ENCODE measurements around the gene RNF11. TPM values are rescaled to one million over a fixed set of nuclear protein-coding genes. Genes with fewer than 3 reads are reported as not detected.

The RNF11 gene
- total RNA-seq, 2 donors from 2014 or later, result 87.2 to 103 TPM

DNA sequence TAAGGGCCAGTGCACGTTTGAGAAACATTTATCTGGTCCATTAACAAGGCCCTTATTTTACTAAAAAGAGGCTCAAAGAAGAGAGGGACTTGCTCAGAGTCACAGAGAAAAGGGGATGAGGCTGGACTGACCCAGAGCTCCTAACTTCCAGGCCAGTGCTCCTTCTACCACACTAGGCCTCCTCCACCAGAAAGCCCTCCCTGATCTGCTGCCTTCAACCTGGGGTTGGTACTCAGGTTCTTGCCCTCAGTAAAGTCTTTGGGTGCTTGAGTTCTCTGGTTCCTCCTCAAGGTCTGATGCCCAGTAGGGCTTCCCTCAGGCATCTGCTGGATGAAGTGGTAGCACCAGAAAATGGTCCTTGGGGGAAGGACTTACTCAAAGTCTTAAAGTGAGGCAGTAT, 68.3 kb downstream of the RNF11 start:
- H3K9me3 ChIP-seq, result no peaks in the 10 kb centered on the region
- no peaks in the 10 kb centered on the region for H3K36me3 ChIP-seq
- no peak overlapping the region for H3K4me3 ChIP-seq
- TF ChIP-seq, protein P1, sequence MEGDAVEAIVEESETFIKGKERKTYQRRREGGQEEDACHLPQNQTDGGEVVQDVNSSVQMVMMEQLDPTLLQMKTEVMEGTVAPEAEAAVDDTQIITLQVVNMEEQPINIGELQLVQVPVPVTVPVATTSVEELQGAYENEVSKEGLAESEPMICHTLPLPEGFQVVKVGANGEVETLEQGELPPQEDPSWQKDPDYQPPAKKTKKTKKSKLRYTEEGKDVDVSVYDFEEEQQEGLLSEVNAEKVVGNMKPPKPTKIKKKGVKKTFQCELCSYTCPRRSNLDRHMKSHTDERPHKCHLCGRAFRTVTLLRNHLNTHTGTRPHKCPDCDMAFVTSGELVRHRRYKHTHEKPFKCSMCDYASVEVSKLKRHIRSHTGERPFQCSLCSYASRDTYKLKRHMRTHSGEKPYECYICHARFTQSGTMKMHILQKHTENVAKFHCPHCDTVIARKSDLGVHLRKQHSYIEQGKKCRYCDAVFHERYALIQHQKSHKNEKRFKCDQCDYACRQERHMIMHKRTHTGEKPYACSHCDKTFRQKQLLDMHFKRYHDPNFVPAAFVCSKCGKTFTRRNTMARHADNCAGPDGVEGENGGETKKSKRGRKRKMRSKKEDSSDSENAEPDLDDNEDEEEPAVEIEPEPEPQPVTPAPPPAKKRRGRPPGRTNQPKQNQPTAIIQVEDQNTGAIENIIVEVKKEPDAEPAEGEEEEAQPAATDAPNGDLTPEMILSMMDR (IDR thresholded peaks at IDR 0.05), result no peak
- no peaks in the 10 kb centered on the region for H3K4me1 ChIP-seq
- DNase-seq (ENCODE audit: low spot score), result no peak
- H3K27me3 ChIP-seq, result no peaks in the 10 kb centered on the region
- H3K27ac ChIP-seq, result no peak overlapping the region

DNA sequence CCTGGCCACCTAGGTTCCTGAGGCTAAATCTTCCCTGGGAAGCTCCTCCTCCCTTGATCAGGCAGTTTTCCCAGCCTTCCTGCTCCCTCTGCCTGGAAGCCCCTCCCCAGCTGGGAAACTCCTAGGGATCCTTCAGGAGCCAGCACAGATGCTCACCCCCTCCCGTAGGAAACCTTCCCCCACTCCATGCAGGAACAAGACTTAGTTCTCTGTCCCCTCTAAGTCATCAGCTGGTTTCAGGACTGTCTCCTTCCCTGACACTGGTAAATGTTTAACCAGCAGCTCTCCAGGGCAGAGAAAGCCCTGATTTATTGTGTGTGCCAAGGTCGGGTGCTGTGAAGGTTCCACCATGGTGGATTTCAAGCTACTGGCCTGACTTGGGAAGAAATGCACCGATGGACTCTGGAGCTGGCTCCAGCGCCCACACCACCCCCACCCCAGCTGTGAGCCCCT, 69.3 kb downstream of the RNF11 start:
- DNase-seq (ENCODE audit: low spot score), result no peak
- H3K9me3 ChIP-seq, result no peaks in the 10 kb centered on the region
- no peak overlapping the region for H3K4me3 ChIP-seq
- H3K27me3 ChIP-seq, result no peaks in the 10 kb centered on the region
- no peak overlapping the region for H3K27ac ChIP-seq
- TF ChIP-seq, protein P1 (IDR thresholded peaks at IDR 0.05), result no peak
- H3K4me1 ChIP-seq, result no peaks in the 10 kb centered on the region
- H3K36me3 ChIP-seq, result no peaks in the 10 kb centered on the region

DNA sequence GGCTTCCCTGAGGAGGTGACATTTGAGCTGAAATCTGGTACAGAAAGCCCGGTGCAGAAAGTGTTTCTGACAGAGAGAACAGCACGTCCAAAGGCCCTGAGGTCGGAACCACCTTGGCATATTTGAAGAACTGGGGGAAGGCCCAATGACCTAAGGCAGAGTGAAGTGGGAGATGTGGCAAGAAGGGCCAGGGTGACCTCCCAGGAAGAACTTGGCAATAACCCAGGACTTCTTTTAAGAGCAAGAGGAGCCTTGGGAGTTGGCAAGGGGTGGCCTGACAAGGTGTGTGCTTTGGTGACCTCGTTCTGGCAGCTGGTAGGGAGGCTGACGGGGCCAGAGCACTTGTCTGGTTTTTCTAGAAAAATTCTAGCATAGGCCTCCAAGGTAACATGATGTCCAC, 70.9 kb downstream of the RNF11 start:
- TF ChIP-seq, protein P1 (IDR thresholded peaks at IDR 0.05), result no peak
- H3K4me1 ChIP-seq, result no peaks in the 10 kb centered on the region
- H3K27me3 ChIP-seq, result no peaks in the 10 kb centered on the region
- no peak for DNase-seq (ENCODE audit: low spot score)
- H3K27ac ChIP-seq, result no peak overlapping the region
- H3K36me3 ChIP-seq, result no peaks in the 10 kb centered on the region
- H3K4me3 ChIP-seq, result no peak overlapping the region
- H3K9me3 ChIP-seq, result no peaks in the 10 kb centered on the region

DNA sequence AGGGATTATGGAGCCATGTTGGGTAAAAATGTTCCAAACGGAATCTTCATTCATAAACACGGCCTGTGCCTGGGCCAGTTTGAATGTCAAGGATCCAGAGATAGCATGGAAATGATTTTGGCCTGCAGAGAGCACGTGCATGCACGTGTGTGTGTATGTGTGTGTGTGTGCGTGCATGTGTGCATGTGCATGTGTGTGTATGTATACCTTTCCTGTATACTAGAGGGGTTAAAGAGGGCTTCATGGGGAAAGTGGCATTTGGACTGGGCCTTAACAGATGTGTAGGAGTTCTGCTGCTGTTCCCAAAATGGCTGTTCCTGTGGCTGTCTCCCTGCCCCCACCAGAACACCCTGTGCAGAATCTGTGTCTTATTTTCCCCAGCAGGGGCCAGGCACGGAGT, 72.6 kb downstream of the RNF11 start:
- no peaks in the 10 kb centered on the region for H3K4me1 ChIP-seq
- no peak for DNase-seq (ENCODE audit: low spot score)
- H3K27ac ChIP-seq, result no peak overlapping the region
- H3K9me3 ChIP-seq, result no peaks in the 10 kb centered on the region
- H3K36me3 ChIP-seq, result no peaks in the 10 kb centered on the region
- H3K4me3 ChIP-seq, result no peak overlapping the region
- no peaks in the 10 kb centered on the region for H3K27me3 ChIP-seq
- TF ChIP-seq, protein P1 (IDR thresholded peaks at IDR 0.05), result no peak

DNA sequence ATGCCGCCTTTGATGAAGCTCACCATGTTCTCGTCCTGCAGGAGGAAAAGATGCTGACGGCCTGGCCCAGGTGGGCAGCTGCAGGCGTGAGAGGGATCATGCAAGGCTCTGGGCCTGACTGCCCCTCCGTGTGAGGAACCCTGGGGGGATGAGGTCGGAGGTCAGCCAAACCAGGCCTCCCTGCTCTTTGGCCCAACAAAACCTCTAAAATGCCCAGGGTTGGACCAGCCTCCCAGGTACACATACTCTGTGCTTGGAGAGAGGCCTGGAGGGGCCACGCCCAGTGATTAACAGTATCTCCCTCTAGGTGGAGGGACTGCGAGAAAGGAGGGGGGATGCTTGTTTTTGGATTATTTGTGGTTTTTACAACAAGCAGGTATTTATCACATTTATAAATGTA, 73.2 kb downstream of the RNF11 start:
- TF ChIP-seq, protein P1 (IDR thresholded peaks at IDR 0.05), result no peak
- H3K9me3 ChIP-seq, result no peaks in the 10 kb centered on the region
- H3K36me3 ChIP-seq, result no peaks in the 10 kb centered on the region
- no peak overlapping the region for H3K27ac ChIP-seq
- H3K4me1 ChIP-seq, result no peaks in the 10 kb centered on the region
- no peak for DNase-seq (ENCODE audit: low spot score)
- H3K27me3 ChIP-seq, result no peaks in the 10 kb centered on the region
- no peak overlapping the region for H3K4me3 ChIP-seq

DNA sequence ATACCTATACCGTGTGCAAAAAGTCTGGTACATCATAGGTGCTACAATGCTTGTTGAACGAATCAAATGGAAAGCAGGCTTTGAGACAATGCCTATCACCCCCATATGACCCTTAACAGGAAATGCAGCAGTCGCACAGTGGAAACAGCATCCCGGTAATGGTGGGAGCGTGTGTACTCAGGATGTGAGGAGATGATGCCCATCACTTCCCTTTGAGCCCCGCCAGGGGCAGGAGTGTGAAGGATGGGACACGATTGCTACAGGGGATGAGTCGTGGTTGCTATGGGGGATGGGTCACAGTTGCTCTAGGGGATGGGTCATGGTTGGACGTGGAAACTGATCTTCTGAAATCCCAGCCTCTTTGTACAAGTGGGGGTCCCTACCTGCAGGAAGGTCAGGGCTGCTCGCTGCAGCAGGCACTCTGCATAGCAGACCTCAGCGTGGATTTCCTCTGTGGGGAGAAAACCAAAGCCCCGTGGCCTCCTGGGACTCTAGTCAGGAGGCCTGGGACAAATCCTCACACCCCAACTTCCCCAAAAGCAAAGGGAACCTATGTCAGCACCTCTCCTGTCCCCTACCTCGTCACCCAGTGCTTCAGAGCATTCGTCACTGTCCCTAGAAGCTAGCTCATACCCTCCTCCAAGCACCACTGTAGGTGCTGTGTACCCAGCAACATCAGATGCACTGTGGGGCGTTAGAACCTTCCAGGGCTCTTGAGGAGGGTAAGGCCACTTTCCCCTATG, 75.0 kb downstream of the RNF11 start:
- no peaks in the 10 kb centered on the region for H3K36me3 ChIP-seq
- DNase-seq (ENCODE audit: low spot score), result no peak

More for the DNA sequence above, 75.0 kb downstream of the RNF11 start:
- no peak overlapping the region for H3K4me3 ChIP-seq
- TF ChIP-seq, protein P1 (IDR thresholded peaks at IDR 0.05), result no peak
- no peaks in the 10 kb centered on the region for H3K4me1 ChIP-seq
- no peaks in the 10 kb centered on the region for H3K9me3 ChIP-seq
- H3K27me3 ChIP-seq, result no peaks in the 10 kb centered on the region
- no peak overlapping the region for H3K27ac ChIP-seq

Measured in right atrium auricular region (tissue), 2 donors.